IgD-negative memory B cell (primary cell): ENCODE data around the gene MAGI2. TPM values are rescaled to one million over a fixed set of nuclear protein-coding genes. Genes with fewer than 3 reads are reported as not detected.
A peak's percentile ranks its signal among the peaks of the same experiment; 100 is the strongest.

ENCODE experiments used
- H3K27ac Mint-ChIP-seq, 3 donors: one replicate each; pipeline ENCODE4 v1.8.0; 2020 to 2022; ENCODE audit warnings: mild to moderate bottlenecking in 3 of 3, mixed read lengths in 3 of 3, moderate library complexity in 1 of 3
- H3K27me3 Mint-ChIP-seq: one replicate; pipeline ENCODE4 v1.8.0; 2021; ENCODE audit warnings: mixed read lengths
- H3K36me3 Mint-ChIP-seq: one replicate; pipeline ENCODE4 v1.8.0; 2020; ENCODE audit warnings: mild to moderate bottlenecking, mixed read lengths
- H3K4me1 Mint-ChIP-seq, 3 donors: one replicate each; pipeline ENCODE4 v1.8.0; 2020 to 2022; ENCODE audit warnings: mixed read lengths in 3 of 3, mild to moderate bottlenecking in 1 of 3
- H3K4me3 Mint-ChIP-seq, 4 donors: one replicate each; pipeline ENCODE4 v1.8.0; 2020 to 2022; ENCODE audit warnings: mild to moderate bottlenecking in 4 of 4, mixed read lengths in 4 of 4, moderate library complexity in 3 of 4
- H3K9me3 Mint-ChIP-seq, 3 donors: one replicate each; pipeline ENCODE4 v1.8.0; 2020 to 2021; ENCODE audit warnings: mixed read lengths in 3 of 3, mild to moderate bottlenecking in 1 of 3
- polyA plus RNA-seq: library from polyadenylated mRNA; unstranded; fragments of 300-500 nt; fragmentation: Illumina TruSeq; gene quantifications from one replicate; pipeline ENCODE4 v1.2.3, GENCODE V29; 2021

The MAGI2 gene
- polyA plus RNA-seq, 1 donor from 2014 or later = not detected

DNA sequence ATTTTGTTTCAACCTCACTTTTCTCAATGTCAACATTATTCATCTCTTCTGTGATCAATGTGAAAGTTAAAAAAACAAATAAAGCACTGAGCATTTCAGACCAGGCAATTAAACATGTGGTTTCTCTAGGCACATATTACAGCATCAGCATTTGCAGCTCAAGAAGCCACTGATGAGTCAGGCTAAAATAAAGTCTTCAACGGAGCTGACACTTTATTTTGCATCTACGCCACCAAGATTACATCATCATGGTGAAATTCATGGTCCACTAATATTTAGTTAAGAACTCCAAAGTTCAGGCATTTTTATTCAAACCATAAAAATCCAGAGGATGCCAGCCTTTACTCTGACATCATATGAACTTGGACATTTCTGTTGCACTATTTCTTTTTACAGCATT, 33.0 kb downstream of the MAGI2 start:
- Mint-ChIP-seq H3K36me3 (peaks cover 1% of the 10 kb centered on the region), H3K4me1 (peaks cover 0 to 1% (median 0%) of the 10 kb centered on the region in 3 donors), H3K27me3 (no peaks in the 10 kb centered on the region), H3K9me3 (peaks cover 2 to 8% (median 2%) of the 10 kb centered on the region in 3 donors), H3K4me3 (no peak overlapping the region), H3K27ac (no peak overlapping the region)

GRCh38 chr7:79414910-79415309, 38.6 kb downstream of the MAGI2 start:
- no peak overlapping the region for H3K4me3 Mint-ChIP-seq
- peaks cover 0 to 4% (median 2%) of the 10 kb centered on the region in 3 donors for H3K9me3 Mint-ChIP-seq

DNA sequence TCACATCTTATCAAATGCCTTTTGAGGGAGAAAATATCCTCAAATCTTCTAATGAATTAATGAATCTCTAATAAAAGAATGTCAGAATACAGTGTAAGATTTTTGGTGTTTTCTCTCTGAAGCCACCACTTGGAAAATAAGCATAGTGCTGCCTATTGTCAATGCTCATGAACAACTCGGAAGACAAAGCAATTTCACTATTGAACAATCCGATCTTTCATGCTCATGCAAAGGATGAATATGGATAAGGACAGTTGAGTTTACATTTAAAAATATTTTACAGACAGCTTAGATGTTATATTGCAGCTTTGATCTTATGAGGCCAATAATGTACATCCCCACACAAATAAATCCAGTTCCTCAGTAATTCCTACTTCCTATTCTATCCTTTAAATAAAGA, 40.6 kb downstream of the MAGI2 start:
- no peak overlapping the region for H3K27ac Mint-ChIP-seq
- H3K9me3 Mint-ChIP-seq = peaks cover 0 to 4% (median 0%) of the 10 kb centered on the region in 3 donors
- peaks cover 3% of the 10 kb centered on the region for H3K36me3 Mint-ChIP-seq
- H3K4me3 Mint-ChIP-seq = no peak overlapping the region
- no peaks in the 10 kb centered on the region for H3K27me3 Mint-ChIP-seq
- H3K4me1 Mint-ChIP-seq = peaks cover 0 to 1% (median 0%) of the 10 kb centered on the region in 3 donors

More at GRCh38 chr7:79414910-79415309, 38.6 kb downstream of the MAGI2 start:
- H3K36me3 Mint-ChIP-seq = peaks cover 1% of the 10 kb centered on the region
- peaks cover 0 to 1% (median 0%) of the 10 kb centered on the region in 3 donors for H3K4me1 Mint-ChIP-seq
- H3K27me3 Mint-ChIP-seq = no peaks in the 10 kb centered on the region
- H3K27ac Mint-ChIP-seq = no peak overlapping the region

DNA sequence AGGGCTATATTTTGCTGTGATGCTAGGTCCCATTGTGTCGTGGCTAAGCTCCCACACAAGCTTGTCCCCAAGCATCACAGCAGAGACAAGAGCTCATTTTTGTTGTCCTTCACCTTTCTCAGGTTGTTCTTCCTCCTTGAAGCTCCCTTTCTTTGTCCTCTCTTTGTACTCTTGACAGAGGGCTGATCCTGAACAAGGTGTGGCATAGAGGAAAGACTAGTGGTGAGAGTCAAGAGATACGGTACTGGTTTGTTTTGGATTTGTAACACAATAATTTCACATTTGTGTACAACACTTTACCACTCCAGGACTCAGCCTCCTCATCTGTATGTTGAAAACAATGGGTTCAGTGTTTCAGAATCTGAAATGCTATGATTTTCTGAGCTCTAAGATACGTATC, 41.0 kb downstream of the MAGI2 start:
- H3K36me3 Mint-ChIP-seq = peaks cover 3% of the 10 kb centered on the region
- H3K4me3 Mint-ChIP-seq = no peak overlapping the region
- no peaks in the 10 kb centered on the region for H3K27me3 Mint-ChIP-seq
- H3K9me3 Mint-ChIP-seq = peaks cover 0 to 4% (median 0%) of the 10 kb centered on the region in 3 donors
- peaks cover 0 to 1% (median 0%) of the 10 kb centered on the region in 3 donors for H3K4me1 Mint-ChIP-seq
- H3K27ac Mint-ChIP-seq = no peak overlapping the region

DNA sequence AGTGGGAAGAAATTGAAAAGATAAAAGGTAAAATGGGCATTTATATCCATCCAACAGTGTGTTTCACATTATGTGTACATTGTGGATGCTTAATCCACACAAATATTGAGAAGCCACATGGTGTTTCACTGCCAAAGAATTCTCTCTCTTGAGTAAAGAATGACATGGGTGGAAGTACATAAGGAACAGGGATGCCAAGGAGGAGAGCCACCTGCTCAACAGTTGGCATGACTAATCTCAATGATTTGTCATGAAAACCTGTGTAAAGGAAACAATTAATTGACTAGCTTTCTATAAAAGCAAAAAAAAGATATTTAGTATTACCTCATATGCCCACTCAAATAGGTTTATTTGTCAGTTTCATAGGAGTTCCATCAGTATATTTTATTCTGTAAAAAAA, 43.1 kb downstream of the MAGI2 start:
- Mint-ChIP-seq H3K36me3 (peaks cover 1% of the 10 kb centered on the region), H3K4me3 (no peak overlapping the region), H3K27ac (no peak overlapping the region), H3K27me3 (no peaks in the 10 kb centered on the region), H3K4me1 (no peaks in the 10 kb centered on the region), H3K9me3 (peaks cover 0 to 2% (median 0%) of the 10 kb centered on the region in 3 donors)

DNA sequence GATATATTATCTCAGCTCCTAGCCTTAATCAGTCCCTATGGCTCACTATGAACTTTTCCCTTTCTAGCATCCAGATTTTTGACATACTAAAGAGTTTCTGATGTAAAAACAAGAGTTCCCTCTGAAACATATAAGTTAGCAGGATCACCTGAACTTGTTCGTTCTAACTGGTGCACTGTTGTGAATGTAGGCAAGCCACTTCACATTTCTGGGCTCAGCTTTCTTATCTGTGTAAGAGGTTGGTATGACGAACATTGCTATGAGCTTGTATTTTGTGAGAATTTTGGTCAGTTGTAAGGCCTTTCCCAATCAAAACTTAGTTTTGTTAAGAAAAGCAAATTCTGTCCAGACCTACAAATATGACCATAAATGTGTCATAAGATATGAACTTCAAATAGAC, 46.1 kb downstream of the MAGI2 start:
- H3K27ac Mint-ChIP-seq = no peak overlapping the region
- no peaks in the 10 kb centered on the region for H3K4me1 Mint-ChIP-seq
- H3K36me3 Mint-ChIP-seq = peaks cover 1% of the 10 kb centered on the region
- H3K9me3 Mint-ChIP-seq = no peaks in the 10 kb centered on the region
- H3K27me3 Mint-ChIP-seq = no peaks in the 10 kb centered on the region
- no peak overlapping the region for H3K4me3 Mint-ChIP-seq

DNA sequence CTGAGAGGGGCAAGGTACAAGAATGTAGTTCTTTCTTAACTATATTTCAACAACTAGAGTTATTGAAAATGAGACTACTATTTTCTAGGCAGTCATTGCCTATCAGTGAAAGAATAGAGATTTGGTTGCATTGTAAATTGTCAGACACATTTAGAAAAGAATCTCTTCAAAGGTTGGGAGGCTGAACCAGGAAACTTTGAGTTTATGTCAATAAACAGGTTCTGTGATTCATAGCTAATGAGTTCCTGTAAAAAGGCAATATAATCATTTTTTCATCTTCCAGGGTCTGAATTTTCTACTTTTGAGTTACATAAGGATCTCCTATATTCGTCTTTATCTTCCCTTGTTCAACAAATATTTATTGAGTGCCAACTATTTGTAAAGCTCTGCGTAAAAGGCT, 47.1 kb downstream of the MAGI2 start:
- Mint-ChIP-seq H3K27ac (no peak overlapping the region), H3K27me3 (no peaks in the 10 kb centered on the region), H3K36me3 (peaks cover 1% of the 10 kb centered on the region), H3K4me1 (no peaks in the 10 kb centered on the region), H3K9me3 (no peaks in the 10 kb centered on the region), H3K4me3 (no peak overlapping the region)

- H3K4me3 Mint-ChIP-seq = no peak overlapping the region
- no peaks in the 10 kb centered on the region for H3K4me1 Mint-ChIP-seq
- no peaks in the 10 kb centered on the region for H3K9me3 Mint-ChIP-seq
- no peak overlapping the region for H3K27ac Mint-ChIP-seq
- H3K36me3 Mint-ChIP-seq = peaks cover 1% of the 10 kb centered on the region
- no peaks in the 10 kb centered on the region for H3K27me3 Mint-ChIP-seq
These were observed 48.1 kb downstream of the MAGI2 start for GRCh38 chr7:79405368-79405767.

DNA sequence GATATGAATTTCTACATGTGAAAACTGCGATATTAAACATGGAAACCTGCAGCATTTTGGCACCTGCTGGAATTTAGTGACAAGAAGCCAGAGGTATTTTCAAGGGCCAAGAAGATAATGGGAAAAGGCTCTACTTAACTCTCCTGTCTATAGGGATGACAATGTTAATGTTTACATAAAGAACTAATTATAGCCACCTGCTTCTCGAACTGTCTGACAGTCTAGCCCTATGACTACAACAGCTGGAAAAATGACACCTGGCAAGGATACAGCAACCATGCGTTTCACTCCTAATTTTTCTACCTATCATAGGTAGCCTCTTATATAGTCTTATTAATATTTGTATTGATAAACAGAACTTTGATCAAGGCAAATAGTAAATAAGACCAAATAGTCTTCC, 49.6 kb downstream of the MAGI2 start:
- no peaks in the 10 kb centered on the region for H3K36me3 Mint-ChIP-seq
- H3K9me3 Mint-ChIP-seq = no peaks in the 10 kb centered on the region

GRCh38 chr7:79403451-79403850, 50.0 kb downstream of the MAGI2 start:
- H3K4me3 Mint-ChIP-seq = no peak overlapping the region
- no peaks in the 10 kb centered on the region for H3K4me1 Mint-ChIP-seq
- no peaks in the 10 kb centered on the region for H3K27me3 Mint-ChIP-seq
- no peaks in the 10 kb centered on the region for H3K9me3 Mint-ChIP-seq
- no peak overlapping the region for H3K27ac Mint-ChIP-seq
- H3K36me3 Mint-ChIP-seq = no peaks in the 10 kb centered on the region

More for the DNA sequence above, 49.6 kb downstream of the MAGI2 start:
- Mint-ChIP-seq H3K27me3 (no peaks in the 10 kb centered on the region), H3K4me1 (no peaks in the 10 kb centered on the region), H3K4me3 (no peak overlapping the region), H3K27ac (no peak overlapping the region)

- Mint-ChIP-seq H3K27me3 (no peaks in the 10 kb centered on the region), H3K27ac (no peak overlapping the region), H3K4me3 (no peak overlapping the region), H3K9me3 (no peaks in the 10 kb centered on the region), H3K4me1 (no peaks in the 10 kb centered on the region), H3K36me3 (no peaks in the 10 kb centered on the region)
These were observed 52.2 kb downstream of the MAGI2 start for GRCh38 chr7:79401254-79401653.

DNA sequence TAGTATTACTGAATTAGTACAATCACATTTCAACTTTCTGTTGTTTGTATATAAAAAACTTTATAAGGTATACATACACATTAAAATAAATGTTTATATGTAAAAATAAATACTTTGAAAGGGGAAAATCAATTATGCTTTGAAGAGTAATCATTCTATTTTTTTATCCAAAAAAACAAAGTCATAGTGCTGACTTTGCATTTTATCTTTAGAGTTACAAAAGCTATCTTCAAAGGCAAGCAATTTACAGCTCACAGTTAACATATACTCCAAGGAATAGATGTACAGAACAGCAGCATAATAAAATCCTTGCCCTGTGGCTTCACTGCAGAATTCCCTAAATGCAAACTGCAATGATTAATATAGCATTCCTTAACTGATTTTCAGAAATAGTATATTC, 53.2 kb downstream of the MAGI2 start:
- H3K27ac Mint-ChIP-seq = no peak overlapping the region
- no peaks in the 10 kb centered on the region for H3K27me3 Mint-ChIP-seq
- H3K4me1 Mint-ChIP-seq = no peaks in the 10 kb centered on the region
- no peak overlapping the region for H3K4me3 Mint-ChIP-seq
- no peaks in the 10 kb centered on the region for H3K9me3 Mint-ChIP-seq
- no peaks in the 10 kb centered on the region for H3K36me3 Mint-ChIP-seq

- H3K9me3 Mint-ChIP-seq = no peaks in the 10 kb centered on the region
- H3K4me3 Mint-ChIP-seq = no peak overlapping the region
- no peaks in the 10 kb centered on the region for H3K4me1 Mint-ChIP-seq
- H3K36me3 Mint-ChIP-seq = no peaks in the 10 kb centered on the region
- no peaks in the 10 kb centered on the region for H3K27me3 Mint-ChIP-seq
- H3K27ac Mint-ChIP-seq = no peak overlapping the region
These were observed 55.2 kb downstream of the MAGI2 start for GRCh38 chr7:79398138-79398749.

DNA sequence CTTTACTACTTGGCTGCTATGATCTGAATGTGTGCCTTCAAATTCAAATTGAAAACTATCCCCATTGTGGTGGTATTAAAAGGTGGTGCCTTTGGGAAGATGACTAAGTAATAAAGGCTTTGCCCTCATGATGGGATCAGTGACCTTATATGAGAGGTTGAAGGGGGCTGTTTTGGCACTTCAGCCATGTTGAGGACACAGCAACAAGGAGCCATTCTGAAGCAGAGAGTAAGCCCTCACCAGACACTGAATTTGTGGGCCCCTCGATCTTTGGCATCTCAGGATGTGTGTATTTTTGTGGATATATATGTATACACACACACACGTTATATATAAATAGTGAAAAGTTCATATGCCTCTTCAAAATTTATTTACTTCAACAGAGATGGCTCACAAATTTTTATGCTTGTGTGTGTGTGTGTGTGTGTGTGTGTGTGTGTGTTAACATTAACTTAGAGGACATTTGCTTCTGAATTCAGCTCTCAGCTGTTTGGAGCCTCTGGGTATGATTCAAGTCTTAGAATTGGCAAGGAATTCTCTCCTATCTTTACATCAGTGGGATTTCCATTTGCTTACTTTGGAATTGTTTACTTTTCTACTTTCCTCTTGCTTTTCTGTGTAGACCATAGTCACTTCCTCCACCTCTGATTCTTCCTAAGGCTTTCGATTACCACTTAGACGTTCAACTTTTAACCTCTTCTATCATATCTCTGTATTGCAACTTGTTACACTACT, 66.6 kb downstream of the MAGI2 start:
- peak overlapping the region in 1 of 4 donors; percentile 14 for H3K4me3 Mint-ChIP-seq
- no peaks in the 10 kb centered on the region for H3K27me3 Mint-ChIP-seq
- no peaks in the 10 kb centered on the region for H3K36me3 Mint-ChIP-seq
- H3K4me1 Mint-ChIP-seq = no peaks in the 10 kb centered on the region
- H3K9me3 Mint-ChIP-seq = peaks cover under 1 to 2% (median 2%) of the 10 kb centered on the region in 3 donors
- no peak overlapping the region for H3K27ac Mint-ChIP-seq

- no peak overlapping the region for H3K4me3 Mint-ChIP-seq
- H3K4me1 Mint-ChIP-seq = no peaks in the 10 kb centered on the region
- no peak overlapping the region for H3K27ac Mint-ChIP-seq
- no peaks in the 10 kb centered on the region for H3K27me3 Mint-ChIP-seq
- H3K9me3 Mint-ChIP-seq = peaks cover 0 to 2% (median 0%) of the 10 kb centered on the region in 3 donors
- H3K36me3 Mint-ChIP-seq = no peaks in the 10 kb centered on the region
These were observed 71.5 kb downstream of the MAGI2 start for GRCh38 chr7:79381921-79382320.

GRCh38 chr7:79377097-79377496, 76.4 kb downstream of the MAGI2 start:
- no peaks in the 10 kb centered on the region for H3K27me3 Mint-ChIP-seq
- no peaks in the 10 kb centered on the region for H3K4me1 Mint-ChIP-seq
- peaks cover 0 to 6% (median 2%) of the 10 kb centered on the region in 3 donors for H3K9me3 Mint-ChIP-seq
- no peak overlapping the region for H3K27ac Mint-ChIP-seq
- no peaks in the 10 kb centered on the region for H3K36me3 Mint-ChIP-seq
- H3K4me3 Mint-ChIP-seq = no peak overlapping the region
